Sigmoid colon (tissue), 4 donors: ENCODE results near the gene SLC19A1.

Experiments
- CTCF ChIP-seq, 4 experiments: fragments of 450-650 bp in 3 of 4; fragments of 200-600 bp in 1 of 4; IDR thresholded peaks; one replicate each; pipeline ENCODE4 v1.5.1; 2016 to 2019; ENCODE audit warnings: antibody characterized with exemption in 4 of 4, mild to moderate bottlenecking in 3 of 4, moderate library complexity in 2 of 4
- POLR2A ChIP-seq, 2 donors: fragments of 450-650 bp; IDR thresholded peaks; one replicate each; pipeline ENCODE4 v1.6.1; 2016; ENCODE audit warnings: antibody characterized with exemption in 2 of 2, mild to moderate bottlenecking in 2 of 2, moderate library complexity in 2 of 2
- POLR2AphosphoS5 ChIP-seq, 4 donors: sonication (generic); formaldehyde crosslinking; IDR thresholded peaks; one replicate each; pipeline ENCODE4 v1.6.1; 2017; ENCODE audit warnings: antibody characterized with exemption in 4 of 4

DNA sequence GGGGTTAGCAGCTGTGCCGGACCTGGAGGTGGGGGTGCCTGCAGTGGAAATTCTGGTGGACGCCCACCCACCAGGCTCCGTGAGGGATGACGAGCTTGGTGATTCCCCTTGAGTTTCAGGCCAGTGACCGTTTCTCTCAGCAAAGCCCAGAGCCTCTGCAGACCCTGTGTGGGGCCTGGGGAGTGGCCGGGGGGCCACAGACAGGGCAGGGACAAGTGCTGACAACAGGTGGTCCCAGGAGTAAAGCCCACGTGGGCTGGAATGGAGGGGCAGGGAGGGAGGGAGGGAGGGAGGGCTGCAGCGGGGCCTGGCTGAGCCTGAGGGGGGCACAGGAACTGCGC lies 84.4 kb downstream of the SLC19A1 start:
- TF ChIP-seq CTCF (IDR thresholded peaks at IDR 0.05) (no peak), POLR2A (IDR thresholded peaks at IDR 0.05) (no peak), POLR2AphosphoS5 (IDR thresholded peaks at IDR 0.05) (no peak)
